Esophagus squamous epithelium (tissue), 4 donors: ENCODE measurements around the gene ZNF805.

Experiments
- CTCF ChIP-seq, 6 experiments: fragments of 450-650 bp in 4 of 6; fragments of 200-600 bp in 2 of 6; sonication (generic) in 2 of 6; IDR thresholded peaks; one replicate each; pipeline ENCODE4 v1.5.1; 2016 to 2019; ENCODE audit warnings: antibody characterized with exemption in 6 of 6, mild to moderate bottlenecking in 4 of 6, moderate library complexity in 4 of 6
- POLR2A ChIP-seq, 4 donors: fragments of 450-650 bp; IDR thresholded peaks; one replicate each; pipeline ENCODE4 v1.6.1; 2017; ENCODE audit warnings: antibody characterized with exemption in 4 of 4, mild to moderate bottlenecking in 4 of 4, moderate library complexity in 3 of 4

GRCh38 chr19:57241176-57241575 is 744 bp downstream of the ZNF805 start:
- no peak for TF ChIP-seq CTCF (IDR thresholded peaks at IDR 0.05)
- no peak for TF ChIP-seq POLR2A (IDR thresholded peaks at IDR 0.05)
